Measurements from ENCODE around the gene PTBP1.

The PTBP1 gene

DNA sequence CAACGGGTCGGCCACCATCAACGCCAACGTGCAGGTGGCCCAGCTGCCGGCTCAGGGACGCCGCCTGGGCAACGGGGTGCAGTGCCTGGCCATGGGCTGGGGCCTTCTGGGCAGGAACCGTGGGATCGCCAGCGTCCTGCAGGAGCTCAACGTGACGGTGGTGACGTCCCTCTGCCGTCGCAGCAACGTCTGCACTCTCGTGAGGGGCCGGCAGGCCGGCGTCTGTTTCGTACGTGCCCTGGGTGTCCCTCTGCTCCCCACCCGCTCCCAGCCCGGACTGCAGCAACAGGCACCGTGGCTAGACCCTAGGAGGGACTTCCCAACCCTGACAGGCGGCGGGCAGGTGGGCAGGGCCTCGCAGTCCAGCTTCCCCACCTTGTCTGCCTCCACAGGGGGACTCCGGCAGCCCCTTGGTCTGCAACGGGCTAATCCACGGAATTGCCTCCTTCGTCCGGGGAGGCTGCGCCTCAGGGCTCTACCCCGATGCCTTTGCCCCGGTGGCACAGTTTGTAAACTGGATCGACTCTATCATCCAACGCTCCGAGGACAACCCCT is 58.4 kb downstream of the PTBP1 start:
- no peak for DNase-seq

DNA sequence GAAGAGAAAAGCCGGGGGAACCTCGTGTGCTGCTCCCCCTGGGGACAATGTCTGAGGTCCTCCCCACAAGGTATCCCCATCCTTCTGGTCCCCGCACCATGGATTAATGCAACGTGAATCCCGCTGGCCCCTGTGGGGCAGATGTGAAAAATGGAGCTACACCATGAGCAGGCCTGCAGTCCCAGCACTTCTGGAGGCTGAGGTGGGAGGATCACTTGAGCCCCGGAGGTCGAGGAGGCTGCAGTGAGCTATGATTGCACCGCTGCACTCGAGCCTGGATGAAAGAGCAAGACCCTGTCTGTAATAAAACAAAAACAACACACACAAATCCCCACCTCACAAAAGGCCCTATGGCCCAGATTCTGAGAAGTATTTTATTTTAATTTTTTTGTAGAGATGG is 61.0 kb downstream of the PTBP1 start:
- DNase-seq, result no peak

DNA sequence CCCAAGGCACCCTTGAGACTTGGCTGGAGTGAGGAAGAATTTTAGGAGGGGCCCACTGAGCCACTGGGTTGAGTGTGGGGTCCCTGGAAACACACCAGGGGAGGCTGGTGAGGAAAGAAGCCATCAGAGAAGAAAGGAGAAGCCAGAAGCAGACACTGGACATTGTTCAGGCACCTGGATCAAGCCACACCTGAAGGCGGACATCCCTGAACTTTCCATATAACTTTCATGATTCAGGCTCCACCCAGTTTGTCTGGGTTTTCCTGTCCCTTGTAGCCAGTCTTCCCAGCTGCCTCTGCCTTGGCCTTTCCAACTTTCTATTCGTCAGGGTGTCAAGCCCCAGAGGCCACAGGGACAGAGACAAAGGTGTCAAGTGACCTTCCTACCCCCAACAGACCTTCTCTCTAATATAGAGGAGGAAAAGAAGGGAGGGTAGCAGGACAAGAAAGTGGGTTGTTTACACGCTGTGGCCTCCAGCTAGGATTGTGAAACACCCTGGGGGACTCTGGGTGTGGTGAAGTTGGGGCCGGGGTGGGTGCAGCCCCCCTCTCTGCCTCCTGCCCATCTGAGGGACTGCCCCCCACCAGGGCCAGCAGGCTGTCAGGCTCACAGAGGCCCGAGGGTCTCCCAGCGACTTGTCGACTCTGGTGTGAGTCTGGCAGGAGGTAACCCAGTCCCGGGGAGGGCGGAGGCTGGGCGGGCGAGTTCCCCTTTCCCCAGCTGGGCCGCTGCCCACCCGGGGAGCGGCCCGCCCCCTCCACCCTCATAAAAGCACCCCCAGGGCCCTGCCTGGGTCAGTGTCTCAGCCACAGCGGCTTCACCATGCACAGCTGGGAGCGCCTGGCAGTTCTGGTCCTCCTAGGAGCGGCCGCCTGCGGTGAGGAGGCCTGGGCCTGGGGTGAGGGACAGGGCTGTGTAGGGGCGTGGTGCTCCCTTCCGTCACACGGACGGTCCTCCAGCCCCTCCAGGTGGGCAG is 61.9 kb downstream of the PTBP1 start, which contains the start of gene CFD:
Gene CFD (plus strand): TSS at position 797 of the 976 bp plus-strand sequence. CDS start 26 bp downstream, at position 823.
- no peak for DNase-seq

DNA sequence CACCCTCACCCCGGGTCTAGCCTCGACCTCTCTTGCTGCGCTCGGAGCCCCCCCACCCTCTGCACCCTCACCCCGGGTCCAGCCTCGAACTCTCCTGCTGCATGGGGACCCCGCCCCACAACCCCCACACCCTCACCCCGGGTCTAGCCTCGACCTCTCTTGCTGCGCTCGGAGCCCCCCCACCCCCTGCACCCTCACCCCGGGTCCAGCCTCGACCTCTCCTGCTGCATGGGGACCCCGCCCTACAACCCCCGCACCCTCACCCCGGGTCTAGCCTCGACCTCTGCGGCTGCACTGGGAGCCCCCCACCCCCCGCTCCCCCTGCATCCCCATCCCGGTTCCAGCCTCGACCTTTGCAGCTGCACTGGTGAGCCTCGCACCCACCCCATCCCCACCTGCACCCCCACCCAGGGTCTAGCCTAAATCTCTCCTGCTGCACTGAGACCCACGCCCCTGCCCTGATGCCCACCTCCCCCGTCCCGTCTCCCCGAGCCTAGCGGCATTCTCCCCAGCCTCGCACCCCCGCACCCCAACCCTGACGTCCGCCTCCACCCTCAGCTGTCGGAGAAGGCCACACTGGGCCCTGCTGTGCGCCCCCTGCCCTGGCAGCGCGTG is 64.0 kb downstream of the PTBP1 start:
- no peak for DNase-seq

All from T-helper 2 cell (primary cell).